Sigmoid colon (tissue), 3 donors: Measurements from ENCODE around the gene KLK7.

Experiments used
- POLR2A ChIP-seq, 2 donors: fragments of 450-650 bp; IDR thresholded peaks; one replicate each; pipeline ENCODE4 v1.6.1; 2016; ENCODE audit warnings: antibody characterized with exemption in 2 of 2, mild to moderate bottlenecking in 2 of 2, moderate library complexity in 2 of 2
- TF ChIP-seq, protein P1 (sequence below), 4 experiments: fragments of 450-650 bp in 3 of 4; fragments of 200-600 bp in 1 of 4; IDR thresholded peaks; one replicate each; pipeline ENCODE4 v1.5.1; 2016 to 2019; ENCODE audit warnings: antibody characterized with exemption in 4 of 4, mild to moderate bottlenecking in 3 of 4, moderate library complexity in 2 of 4

- TF ChIP-seq, protein P1, sequence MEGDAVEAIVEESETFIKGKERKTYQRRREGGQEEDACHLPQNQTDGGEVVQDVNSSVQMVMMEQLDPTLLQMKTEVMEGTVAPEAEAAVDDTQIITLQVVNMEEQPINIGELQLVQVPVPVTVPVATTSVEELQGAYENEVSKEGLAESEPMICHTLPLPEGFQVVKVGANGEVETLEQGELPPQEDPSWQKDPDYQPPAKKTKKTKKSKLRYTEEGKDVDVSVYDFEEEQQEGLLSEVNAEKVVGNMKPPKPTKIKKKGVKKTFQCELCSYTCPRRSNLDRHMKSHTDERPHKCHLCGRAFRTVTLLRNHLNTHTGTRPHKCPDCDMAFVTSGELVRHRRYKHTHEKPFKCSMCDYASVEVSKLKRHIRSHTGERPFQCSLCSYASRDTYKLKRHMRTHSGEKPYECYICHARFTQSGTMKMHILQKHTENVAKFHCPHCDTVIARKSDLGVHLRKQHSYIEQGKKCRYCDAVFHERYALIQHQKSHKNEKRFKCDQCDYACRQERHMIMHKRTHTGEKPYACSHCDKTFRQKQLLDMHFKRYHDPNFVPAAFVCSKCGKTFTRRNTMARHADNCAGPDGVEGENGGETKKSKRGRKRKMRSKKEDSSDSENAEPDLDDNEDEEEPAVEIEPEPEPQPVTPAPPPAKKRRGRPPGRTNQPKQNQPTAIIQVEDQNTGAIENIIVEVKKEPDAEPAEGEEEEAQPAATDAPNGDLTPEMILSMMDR (IDR thresholded peaks at IDR 0.05): no peak
- TF ChIP-seq POLR2A (IDR thresholded peaks at IDR 0.05): no peak
These were observed 29.0 kb upstream of the KLK7 start for GRCh38 chr19:51012661-51013190.
